Measurements from ENCODE around the gene INPP4B. TPM values are rescaled to one million over a fixed set of nuclear protein-coding genes. Genes with fewer than 3 reads are reported as not detected.

The INPP4B gene
- polyA plus RNA-seq, 1 experiment, result 18.1 TPM

GRCh38 chr4:142231787-142232186 lies 614.3 kb downstream of the INPP4B start:
- no peak for DNase-seq (ENCODE audit: low read depth)
- Histone ChIP-seq H3K4me3 (ENCODE audit: low read depth, low read length) (no peak overlapping the region), H3K27me3 (ENCODE audit: control insufficient read depth, insufficient read depth, low read length) (no peaks in the 10 kb centered on the region), H3K36me3 (ENCODE audit: control insufficient read depth, insufficient read depth, low read length) (no peaks in the 10 kb centered on the region)
- ChIA-PET CTCF (no interaction called here), POLR2A (no interaction called here)
- TF ChIP-seq CTCF (IDR thresholded peaks at IDR 0.05; ENCODE audit: insufficient read depth, low read depth, low read length), result no peak

GRCh38 chr4:142230991-142231390 lies 615.1 kb downstream of the INPP4B start:
- no peak overlapping the region for H3K4me3 ChIP-seq (ENCODE audit: low read depth, low read length)
- POLR2A ChIA-PET, result no interaction called here
- H3K27me3 ChIP-seq (ENCODE audit: control insufficient read depth, insufficient read depth, low read length), result no peaks in the 10 kb centered on the region
- no peaks in the 10 kb centered on the region for H3K36me3 ChIP-seq (ENCODE audit: control insufficient read depth, insufficient read depth, low read length)
- no peak for DNase-seq (ENCODE audit: low read depth)
- TF ChIP-seq CTCF (IDR thresholded peaks at IDR 0.05; ENCODE audit: insufficient read depth, low read depth, low read length), result no peak
- CTCF ChIA-PET, result no interaction called here

- no peak overlapping the region for H3K4me3 ChIP-seq (ENCODE audit: low read depth, low read length)
- no peaks in the 10 kb centered on the region for H3K36me3 ChIP-seq (ENCODE audit: control insufficient read depth, insufficient read depth, low read length)
- ChIA-PET CTCF (interaction anchor here (1.3 to 1.4 kb wide), 2 partner anchors 44 to 72 kb away, joined by 3 read pairs; no protein-coding TSS in a partner anchor), POLR2A (no interaction called here)
- no peaks in the 10 kb centered on the region for H3K27me3 ChIP-seq (ENCODE audit: control insufficient read depth, insufficient read depth, low read length)
- no peak for DNase-seq (ENCODE audit: low read depth)
- TF ChIP-seq CTCF (IDR thresholded peaks at IDR 0.05; ENCODE audit: insufficient read depth, low read depth, low read length), result no peak
Observed at GRCh38 chr4:142226014-142226413, 620.1 kb downstream of the INPP4B start.

GRCh38 chr4:142222127-142222526 lies 624.0 kb downstream of the INPP4B start:
- Histone ChIP-seq H3K27me3 (ENCODE audit: control insufficient read depth, insufficient read depth, low read length) (no peaks in the 10 kb centered on the region), H3K36me3 (ENCODE audit: control insufficient read depth, insufficient read depth, low read length) (no peaks in the 10 kb centered on the region), H3K4me3 (ENCODE audit: low read depth, low read length) (no peak overlapping the region)
- no peak for TF ChIP-seq CTCF (IDR thresholded peaks at IDR 0.05; ENCODE audit: insufficient read depth, low read depth, low read length)
- no peak for DNase-seq (ENCODE audit: low read depth)
- POLR2A ChIA-PET, result no interaction called here
- CTCF ChIA-PET, result interaction anchor here (0.7 to 0.8 kb wide), 2 partner anchors 14 to 61 kb away, joined by 3 read pairs; no protein-coding TSS in a partner anchor

- H3K36me3 ChIP-seq (ENCODE audit: control insufficient read depth, insufficient read depth, low read length), result no peaks in the 10 kb centered on the region
- no peaks in the 10 kb centered on the region for H3K27me3 ChIP-seq (ENCODE audit: control insufficient read depth, insufficient read depth, low read length)
- DNase-seq (ENCODE audit: low read depth), result no peak
- ChIA-PET CTCF (interaction anchor here (1.1 kb wide), 1 partner anchor 10 kb away, joined by 5 read pairs; no protein-coding TSS in a partner anchor), POLR2A (no interaction called here)
- H3K4me3 ChIP-seq (ENCODE audit: low read depth, low read length), result no peak overlapping the region
- TF ChIP-seq CTCF (IDR thresholded peaks at IDR 0.05; ENCODE audit: insufficient read depth, low read depth, low read length), result no peak
Observed at GRCh38 chr4:142218726-142219125, 627.4 kb downstream of the INPP4B start.
